Measurements from ENCODE around the gene C16orf74.

C16orf74 gene

GRCh38 chr16:85687651-85688471 is 63.0 kb downstream of the C16orf74 start:
- no peak for DNase-seq (ENCODE audit: low spot score)
- in situ Hi-C loops (cut with MboI; ENCODE audit: low sequenced_read_pairs, unreplicated experiment) = no loop called here
- no peak for TF ChIP-seq CTCF (IDR thresholded peaks at IDR 0.05; ENCODE audit: borderline replicate concordance, control extremely low read depth, extremely low read depth, insufficient read depth, missing control alignments)

GRCh38 chr16:85686912-85687591 is 63.8 kb downstream of the C16orf74 start:
- TF ChIP-seq CTCF (IDR thresholded peaks at IDR 0.05; ENCODE audit: borderline replicate concordance, control extremely low read depth, extremely low read depth, insufficient read depth, missing control alignments) = no peak
- in situ Hi-C loops (cut with MboI; ENCODE audit: low sequenced_read_pairs, unreplicated experiment) = no loop called here
- DNase-seq (ENCODE audit: low spot score) = no peak

- DNase-seq (ENCODE audit: low spot score) = no peak
- in situ Hi-C loops (cut with MboI; ENCODE audit: low sequenced_read_pairs, unreplicated experiment) = no loop called here
- TF ChIP-seq CTCF (IDR thresholded peaks at IDR 0.05; ENCODE audit: borderline replicate concordance, control extremely low read depth, extremely low read depth, insufficient read depth, missing control alignments) = no peak
These were observed 65.6 kb downstream of the C16orf74 start for GRCh38 chr16:85685251-85685650.

GRCh38 chr16:85683363-85683762 is 67.5 kb downstream of the C16orf74 start:
- TF ChIP-seq CTCF (IDR thresholded peaks at IDR 0.05; ENCODE audit: borderline replicate concordance, control extremely low read depth, extremely low read depth, insufficient read depth, missing control alignments) = no peak
- in situ Hi-C loops (cut with MboI; ENCODE audit: low sequenced_read_pairs, unreplicated experiment) = no loop called here
- DNase-seq (ENCODE audit: low spot score) = no peak

GRCh38 chr16:85682516-85682915 is 68.4 kb downstream of the C16orf74 start:
- in situ Hi-C loops (cut with MboI; ENCODE audit: low sequenced_read_pairs, unreplicated experiment) = no loop called here
- no peak for DNase-seq (ENCODE audit: low spot score)
- no peak for TF ChIP-seq CTCF (IDR thresholded peaks at IDR 0.05; ENCODE audit: borderline replicate concordance, control extremely low read depth, extremely low read depth, insufficient read depth, missing control alignments)

- in situ Hi-C loops (cut with MboI; ENCODE audit: low sequenced_read_pairs, unreplicated experiment) = no loop called here
- DNase-seq (ENCODE audit: low spot score) = no peak
- TF ChIP-seq CTCF (IDR thresholded peaks at IDR 0.05; ENCODE audit: borderline replicate concordance, control extremely low read depth, extremely low read depth, insufficient read depth, missing control alignments) = no peak
These were observed 69.6 kb downstream of the C16orf74 start for GRCh38 chr16:85681255-85681654.
